ENCODE data around the gene NT5C1B. TPM values are rescaled to one million over a fixed set of nuclear protein-coding genes. Genes with fewer than 3 reads are reported as not detected.

Gene NT5C1B
- total and polyA plus RNA-seq, 2 experiments from 2014 or later, result not detected

- Histone ChIP-seq H3K4me1 (ENCODE audit: insufficient read depth) (no peaks in the 10 kb centered on the region), H3K79me2 (replicated peaks; ENCODE audit: insufficient read depth) (no peaks in the 10 kb centered on the region), H3K27ac (ENCODE audit: low read depth) (no peak overlapping the region), H3K36me3 (ENCODE audit: insufficient read depth) (no peaks in the 10 kb centered on the region), H3K27me3 (ENCODE audit: insufficient read depth) (no peaks in the 10 kb centered on the region), H4K20me1 (replicated peaks; ENCODE audit: insufficient read depth) (no peaks in the 10 kb centered on the region), H3K4me3 (no peak overlapping the region), H3F3A (replicated peaks; ENCODE audit: low read depth) (no peaks in the 10 kb centered on the region), H2AFZ (no peak overlapping the region), H3K4me2 (no peak overlapping the region), H3K9me2 (ENCODE audit: insufficient read depth) (0 out of 2 replicates have a peak, but pooled peaks cover 8% of the 10 kb centered on the region)
- Mint-ChIP-seq H3K27ac (no peak overlapping the region), H3K4me3 (no peak overlapping the region), H3K27me3 (ENCODE audit: insufficient read depth, low read depth, poor library complexity) (peaks cover 1% of the 10 kb centered on the region), H3K4me1 (no peaks in the 10 kb centered on the region), H3K9me3 (no peaks in the 10 kb centered on the region; the same call in 2 of the 3 replicates), H3K36me3 (ENCODE audit: low read depth) (no peaks in the 10 kb centered on the region)
- ATAC-seq (no peak), DNase-seq (ENCODE audit: low spot score) (no peak)
- TF ChIP-seq STAT1 (IDR thresholded peaks at IDR 0.05; ENCODE audit: unreplicated experiment) (no peak), ZNF331 (CRISPR knock-in tag; IDR thresholded peaks at IDR 0.05; ENCODE audit: low read depth) (no peak), ETS1 (IDR thresholded peaks at IDR 0.05) (no peak)
These were observed 567 bp downstream of the NT5C1B start for GRCh38 chr2:18588802-18589201.

- Histone ChIP-seq H2AFZ (no peak overlapping the region), H4K20me1 (replicated peaks; ENCODE audit: insufficient read depth) (no peaks in the 10 kb centered on the region), H3K9me2 (ENCODE audit: insufficient read depth) (0 out of 2 replicates have a peak, but pooled peaks cover 8% of the 10 kb centered on the region), H3K4me1 (ENCODE audit: insufficient read depth) (no peaks in the 10 kb centered on the region), H3F3A (replicated peaks; ENCODE audit: low read depth) (no peaks in the 10 kb centered on the region), H3K27ac (ENCODE audit: low read depth) (no peak overlapping the region), H3K36me3 (ENCODE audit: insufficient read depth) (no peaks in the 10 kb centered on the region), H3K79me2 (replicated peaks; ENCODE audit: insufficient read depth) (no peaks in the 10 kb centered on the region), H3K4me3 (no peak overlapping the region), H3K27me3 (ENCODE audit: insufficient read depth) (no peaks in the 10 kb centered on the region), H3K4me2 (no peak overlapping the region)
- H3K27me3 Mint-ChIP-seq (ENCODE audit: insufficient read depth, low read depth, poor library complexity), result peaks cover 1% of the 10 kb centered on the region
- H3K36me3 Mint-ChIP-seq (ENCODE audit: low read depth), result no peaks in the 10 kb centered on the region
- DNase-seq (ENCODE audit: low spot score) (no peak), ATAC-seq (no peak)
- H3K9me3 Mint-ChIP-seq, result no peaks in the 10 kb centered on the region; the same call in 2 of the 3 replicates
- H3K4me1 Mint-ChIP-seq, result no peaks in the 10 kb centered on the region
- no peak overlapping the region for H3K27ac Mint-ChIP-seq
- TF ChIP-seq CTCF (conservative IDR thresholded peaks at IDR 0.05; ENCODE audit: low read depth in 2 of 2), result no peak
- TF ChIP-seq EZH2phosphoT487 (IDR thresholded peaks at IDR 0.05; ENCODE audit: unreplicated experiment), result no peak
- no peak for TF ChIP-seq JUNB (IDR thresholded peaks at IDR 0.05; ENCODE audit: unreplicated experiment)
- TF ChIP-seq CREB1 (CRISPR knock-in tag; IDR thresholded peaks at IDR 0.05; ENCODE audit: low read depth), result no peak
- TF ChIP-seq STAT1 (IDR thresholded peaks at IDR 0.05; ENCODE audit: unreplicated experiment), result no peak
- no peak for TF ChIP-seq POLR2AphosphoS5 (IDR thresholded peaks at IDR 0.05; ENCODE audit: low read depth)
- no peak for TF ChIP-seq ZNF114 (CRISPR knock-in tag; IDR thresholded peaks at IDR 0.05)
- no peak for TF ChIP-seq ETS1 (IDR thresholded peaks at IDR 0.05)
- TF ChIP-seq ZNF331 (CRISPR knock-in tag; IDR thresholded peaks at IDR 0.05; ENCODE audit: low read depth), result no peak
- no peak for TF ChIP-seq ZNF462 (CRISPR knock-in tag; IDR thresholded peaks at IDR 0.05)
- H3K4me3 Mint-ChIP-seq, result no peak overlapping the region
These were observed 1.3 kb downstream of the NT5C1B start for GRCh38 chr2:18588049-18588448.
